A673 (cell line): ENCODE data around the gene BNC2.

Source experiments
- EZH2 ChIP-seq: fragments of 200-600 bp; sonication (generic); IDR thresholded peaks from 2 replicates; pipeline ENCODE4 v1.6.1; 2017; ENCODE audit warnings: borderline replicate concordance, low read depth, mild to moderate bottlenecking, mixed read lengths, antibody characterized with exemption, low read length; ENCODE audit not compliant: poor library complexity, severe bottlenecking
- TF ChIP-seq, protein P1 (sequence below): fragments of 300-800, 200-600 bp; sonication (generic); conservative IDR thresholded peaks from 2 replicates; pipeline ENCODE4 v1.5.1; 2017; ENCODE audit warnings: low read depth, mild to moderate bottlenecking, antibody characterized with exemption, low read length, moderate library complexity, mixed read lengths

GRCh38 chr9:16460696-16461095 is 409.8 kb downstream of the BNC2 start:
- TF ChIP-seq, protein P1, sequence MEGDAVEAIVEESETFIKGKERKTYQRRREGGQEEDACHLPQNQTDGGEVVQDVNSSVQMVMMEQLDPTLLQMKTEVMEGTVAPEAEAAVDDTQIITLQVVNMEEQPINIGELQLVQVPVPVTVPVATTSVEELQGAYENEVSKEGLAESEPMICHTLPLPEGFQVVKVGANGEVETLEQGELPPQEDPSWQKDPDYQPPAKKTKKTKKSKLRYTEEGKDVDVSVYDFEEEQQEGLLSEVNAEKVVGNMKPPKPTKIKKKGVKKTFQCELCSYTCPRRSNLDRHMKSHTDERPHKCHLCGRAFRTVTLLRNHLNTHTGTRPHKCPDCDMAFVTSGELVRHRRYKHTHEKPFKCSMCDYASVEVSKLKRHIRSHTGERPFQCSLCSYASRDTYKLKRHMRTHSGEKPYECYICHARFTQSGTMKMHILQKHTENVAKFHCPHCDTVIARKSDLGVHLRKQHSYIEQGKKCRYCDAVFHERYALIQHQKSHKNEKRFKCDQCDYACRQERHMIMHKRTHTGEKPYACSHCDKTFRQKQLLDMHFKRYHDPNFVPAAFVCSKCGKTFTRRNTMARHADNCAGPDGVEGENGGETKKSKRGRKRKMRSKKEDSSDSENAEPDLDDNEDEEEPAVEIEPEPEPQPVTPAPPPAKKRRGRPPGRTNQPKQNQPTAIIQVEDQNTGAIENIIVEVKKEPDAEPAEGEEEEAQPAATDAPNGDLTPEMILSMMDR, result no peak
- no peak for TF ChIP-seq EZH2
